ENCODE data around the gene GPR84.

DNA sequence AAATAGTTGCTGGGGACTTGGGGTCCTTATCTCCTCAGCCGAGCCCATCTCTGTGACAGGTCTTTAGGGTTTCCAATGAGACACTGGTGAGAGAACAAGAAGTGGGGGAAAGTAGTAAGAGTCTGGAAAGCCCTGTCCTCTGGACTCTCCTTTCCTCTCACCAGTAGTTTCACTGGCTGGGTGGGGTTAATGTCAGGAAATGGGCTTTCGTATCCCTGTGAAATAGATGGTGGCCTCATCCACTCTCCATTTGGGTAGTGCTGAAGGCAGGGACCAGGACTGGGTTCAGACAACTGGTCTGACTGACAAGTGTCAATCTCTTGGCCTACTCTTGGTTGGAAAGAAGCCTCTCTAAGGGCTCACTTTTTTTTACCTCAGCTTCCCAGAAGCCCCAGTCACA, 12.7 kb upstream of the GPR84 start:
- TF ChIP-seq EZH2phosphoT487 (IDR thresholded peaks at IDR 0.05; ENCODE audit: low read length) = no peak
- TF ChIP-seq CTCF (IDR thresholded peaks at IDR 0.05; ENCODE audit: low read length) = no peak

All from MM.1S (cell line).